Loucy (cell line): ENCODE data around the gene MYO1H.

Source experiments
- CTCF ChIP-seq: fragments of 200-600 bp; sonication (generic); conservative IDR thresholded peaks from 2 replicates; pipeline ENCODE4 v1.5.1; 2014; ENCODE audit warnings: mild to moderate bottlenecking, antibody characterized with exemption, low read length
- EZH2phosphoT487 ChIP-seq: fragments of 200-600 bp; IDR thresholded peaks from 2 replicates; pipeline ENCODE4 v1.6.1; 2018; ENCODE audit warnings: antibody characterized with exemption, mild to moderate bottlenecking, moderate library complexity, borderline replicate concordance

GRCh38 chr12:109345428-109345827, 2.3 kb upstream of the MYO1H start:
- TF ChIP-seq CTCF = no peak
- TF ChIP-seq EZH2phosphoT487 = no peak
